ENCODE data around the gene EPHA3. TPM values are rescaled to one million over a fixed set of nuclear protein-coding genes. Genes with fewer than 3 reads are reported as not detected.

EPHA3 gene
- total RNA-seq, 2 donors from 2014 or later = 1.7 to 2.4 TPM

DNA sequence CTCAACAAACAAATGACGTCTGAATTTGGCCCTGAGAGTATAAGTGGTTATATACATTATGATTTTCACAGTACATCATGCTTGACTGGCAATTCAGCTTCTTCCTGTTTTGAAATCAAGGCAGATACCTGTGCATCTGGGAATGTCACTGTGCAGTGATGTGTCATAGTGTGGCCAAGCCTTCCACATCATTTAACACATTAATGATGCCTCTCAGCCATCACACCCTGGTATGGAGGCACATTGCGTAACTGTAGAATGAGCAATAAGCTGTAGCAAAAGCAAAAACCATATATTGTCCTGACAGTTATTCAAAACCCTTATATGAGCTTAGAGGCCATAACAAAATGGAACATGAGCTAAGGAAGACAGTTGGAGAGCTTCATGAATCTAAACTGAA lies 246.0 kb downstream of the EPHA3 start:
- intact Hi-C loops (cut with DNase I) = no loop called here
- Histone ChIP-seq H3K9me3 (no peaks in the 10 kb centered on the region), H3K27ac (no peak overlapping the region), H3K4me1 (no peaks in the 10 kb centered on the region), H3K27me3 (no peaks in the 10 kb centered on the region), H3K9ac (ENCODE audit: low read depth in 2 of 2, low read length in 2 of 2) (no peak overlapping the region), H3K4me3 (no peak overlapping the region), H3K36me3 (no peaks in the 10 kb centered on the region)
- TF ChIP-seq, protein P1, sequence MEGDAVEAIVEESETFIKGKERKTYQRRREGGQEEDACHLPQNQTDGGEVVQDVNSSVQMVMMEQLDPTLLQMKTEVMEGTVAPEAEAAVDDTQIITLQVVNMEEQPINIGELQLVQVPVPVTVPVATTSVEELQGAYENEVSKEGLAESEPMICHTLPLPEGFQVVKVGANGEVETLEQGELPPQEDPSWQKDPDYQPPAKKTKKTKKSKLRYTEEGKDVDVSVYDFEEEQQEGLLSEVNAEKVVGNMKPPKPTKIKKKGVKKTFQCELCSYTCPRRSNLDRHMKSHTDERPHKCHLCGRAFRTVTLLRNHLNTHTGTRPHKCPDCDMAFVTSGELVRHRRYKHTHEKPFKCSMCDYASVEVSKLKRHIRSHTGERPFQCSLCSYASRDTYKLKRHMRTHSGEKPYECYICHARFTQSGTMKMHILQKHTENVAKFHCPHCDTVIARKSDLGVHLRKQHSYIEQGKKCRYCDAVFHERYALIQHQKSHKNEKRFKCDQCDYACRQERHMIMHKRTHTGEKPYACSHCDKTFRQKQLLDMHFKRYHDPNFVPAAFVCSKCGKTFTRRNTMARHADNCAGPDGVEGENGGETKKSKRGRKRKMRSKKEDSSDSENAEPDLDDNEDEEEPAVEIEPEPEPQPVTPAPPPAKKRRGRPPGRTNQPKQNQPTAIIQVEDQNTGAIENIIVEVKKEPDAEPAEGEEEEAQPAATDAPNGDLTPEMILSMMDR (IDR thresholded peaks at IDR 0.05) = no peak
- DNase-seq = no peak

DNA sequence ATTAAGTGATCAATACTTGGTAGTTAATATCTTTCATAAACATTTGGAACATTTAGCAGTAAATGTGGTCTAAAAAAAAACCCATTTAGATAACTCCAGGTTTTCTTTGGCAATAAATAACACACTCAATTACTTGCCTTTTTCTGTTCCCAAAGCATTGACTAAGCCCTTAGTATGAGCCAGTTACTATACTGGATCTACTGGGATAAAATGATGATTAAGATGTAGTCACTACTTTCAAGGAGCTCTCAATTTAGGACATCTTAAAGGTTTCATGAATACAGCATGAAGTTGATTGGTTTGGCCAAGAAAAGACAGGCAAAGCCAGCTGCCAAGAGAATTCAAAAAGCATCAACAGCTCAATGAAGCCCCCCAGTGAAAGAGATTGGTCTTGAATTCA lies 250.9 kb downstream of the EPHA3 start:
- H3K9me3 ChIP-seq = no peaks in the 10 kb centered on the region
- H3K9ac ChIP-seq (ENCODE audit: low read depth in 2 of 2, low read length in 2 of 2) = no peak overlapping the region
- TF ChIP-seq, protein P1 (IDR thresholded peaks at IDR 0.05) = no peak
- H3K36me3 ChIP-seq = no peaks in the 10 kb centered on the region
- intact Hi-C loops (cut with DNase I) = no loop called here
- H3K4me1 ChIP-seq = no peaks in the 10 kb centered on the region
- no peaks in the 10 kb centered on the region for H3K27me3 ChIP-seq
- H3K27ac ChIP-seq = no peak overlapping the region
- H3K4me3 ChIP-seq = no peak overlapping the region
- no peak for DNase-seq

DNA sequence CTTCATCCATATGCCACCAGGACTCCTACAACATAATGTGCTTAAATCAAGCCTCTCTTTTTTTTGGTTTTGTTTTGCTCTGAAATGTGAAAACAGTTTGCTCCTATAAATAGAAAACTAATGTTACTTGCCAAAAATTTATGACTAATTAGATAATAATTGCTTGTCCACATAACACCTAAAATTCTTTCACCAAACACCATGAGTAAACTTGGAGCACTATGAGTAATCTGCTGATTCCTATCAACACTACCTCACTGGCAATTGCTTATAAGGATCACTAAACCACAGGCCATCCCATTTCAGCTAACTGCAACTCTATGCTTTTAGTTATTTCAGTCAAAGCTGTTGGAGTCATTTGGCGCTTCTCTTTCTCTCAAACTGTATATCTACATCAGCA lies 252.7 kb downstream of the EPHA3 start:
- H3K9me3 ChIP-seq = no peaks in the 10 kb centered on the region
- H3K4me3 ChIP-seq = no peak overlapping the region
- TF ChIP-seq, protein P1 (IDR thresholded peaks at IDR 0.05) = no peak
- no peak overlapping the region for H3K27ac ChIP-seq
- no peak for DNase-seq
- no peak overlapping the region for H3K9ac ChIP-seq (ENCODE audit: low read depth in 2 of 2, low read length in 2 of 2)
- H3K27me3 ChIP-seq = no peaks in the 10 kb centered on the region
- H3K36me3 ChIP-seq = no peaks in the 10 kb centered on the region
- intact Hi-C loops (cut with DNase I) = no loop called here
- no peaks in the 10 kb centered on the region for H3K4me1 ChIP-seq

DNA sequence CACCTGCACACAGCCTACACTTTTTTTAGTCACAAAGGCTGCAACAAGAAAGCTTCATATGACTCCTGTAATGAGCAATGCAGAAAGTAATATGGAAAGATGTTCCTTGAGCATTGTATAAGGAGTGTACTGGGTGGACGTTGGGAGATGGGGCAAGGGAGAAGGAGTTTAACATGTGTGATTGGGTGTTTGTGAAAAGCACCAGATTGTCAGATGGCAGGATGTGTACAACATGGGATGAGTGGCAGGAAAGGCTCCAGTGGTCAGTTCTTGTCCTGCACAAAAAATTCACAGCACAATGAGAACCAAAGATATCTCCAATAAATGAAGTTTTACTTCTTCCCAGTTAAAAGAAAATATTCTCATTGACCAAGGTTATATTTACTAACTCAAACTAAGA lies 255.1 kb downstream of the EPHA3 start:
- DNase-seq = no peak
- Histone ChIP-seq H3K27me3 (no peaks in the 10 kb centered on the region), H3K27ac (no peak overlapping the region), H3K36me3 (no peaks in the 10 kb centered on the region), H3K9ac (ENCODE audit: low read depth in 2 of 2, low read length in 2 of 2) (no peak overlapping the region), H3K4me1 (no peaks in the 10 kb centered on the region), H3K4me3 (no peak overlapping the region), H3K9me3 (no peaks in the 10 kb centered on the region)
- intact Hi-C loops (cut with DNase I) = no loop called here
- TF ChIP-seq, protein P1 (IDR thresholded peaks at IDR 0.05) = no peak

DNA sequence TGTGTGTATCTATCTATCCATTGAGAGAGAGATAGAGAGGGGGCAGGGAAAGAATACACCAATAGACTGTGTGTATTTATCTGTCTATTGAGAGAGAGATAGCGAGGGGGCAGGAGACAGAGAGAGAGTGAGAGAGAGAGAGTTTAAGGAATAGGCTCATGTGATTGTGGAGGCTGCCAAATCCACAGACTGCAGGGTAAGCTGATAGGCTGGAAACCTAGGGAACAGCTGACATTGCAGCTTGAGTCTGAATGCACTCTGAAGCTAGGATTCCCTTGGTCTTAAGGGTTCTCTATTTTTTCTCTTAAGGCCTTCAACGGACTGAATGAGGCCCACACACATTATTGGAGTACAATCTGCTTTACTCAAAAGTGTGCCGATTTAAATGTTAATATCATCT lies 255.8 kb downstream of the EPHA3 start:
- intact Hi-C loops (cut with DNase I) = no loop called here

More for the DNA sequence above, 255.8 kb downstream of the EPHA3 start:
- Histone ChIP-seq H3K9me3 (no peaks in the 10 kb centered on the region), H3K27ac (no peak overlapping the region), H3K36me3 (no peaks in the 10 kb centered on the region), H3K9ac (ENCODE audit: low read depth in 2 of 2, low read length in 2 of 2) (no peak overlapping the region), H3K4me3 (no peak overlapping the region), H3K27me3 (no peaks in the 10 kb centered on the region), H3K4me1 (no peaks in the 10 kb centered on the region)
- TF ChIP-seq, protein P1 (IDR thresholded peaks at IDR 0.05) = no peak
- no peak for DNase-seq

All from colonic mucosa (tissue), 4 donors.